NCI-H69 (cell line): ENCODE data around the gene DPH6.
"Not testable (repeated sequence)": the region's sequence is repeated elsewhere in the genome, so short reads cannot be mapped to it uniquely, and the experiment has no call there.

Source experiments
- DNase-seq: peaks from one replicate; lab custom pipeline; 2025; lab: John Stamatoyannopoulos, UW

Gene DPH6

GRCh38 chr15:35485411-35485810, 60.6 kb downstream of the DPH6 start:
- no peak for DNase-seq

GRCh38 chr15:35484231-35484945, 61.6 kb downstream of the DPH6 start:
- DNase-seq = no peak

- DNase-seq = peak; percentile 91
Measured at GRCh38 chr15:35481992-35482391, 64.0 kb downstream of the DPH6 start.

GRCh38 chr15:35481064-35481463, 64.9 kb downstream of the DPH6 start:
- peak; percentile 17 for DNase-seq

GRCh38 chr15:35479423-35479822, 66.5 kb downstream of the DPH6 start:
- DNase-seq = peak; percentile 34

GRCh38 chr15:35477312-35478262, 68.4 kb downstream of the DPH6 start:
- DNase-seq = no peak

GRCh38 chr15:35471024-35471423, 74.9 kb downstream of the DPH6 start:
- no peak for DNase-seq

GRCh38 chr15:35470441-35470840, 75.5 kb downstream of the DPH6 start:
- no peak for DNase-seq

GRCh38 chr15:35466476-35466875, 79.5 kb downstream of the DPH6 start:
- no peak for DNase-seq

- DNase-seq = no peak
Measured at GRCh38 chr15:35465783-35466182, 80.2 kb downstream of the DPH6 start.

GRCh38 chr15:35460616-35461015, 85.3 kb downstream of the DPH6 start:
- DNase-seq = no peak

- DNase-seq = no peak
Measured at GRCh38 chr15:35458176-35458856, 87.6 kb downstream of the DPH6 start.

GRCh38 chr15:35455201-35455600, 90.8 kb downstream of the DPH6 start:
- DNase-seq = no peak

- DNase-seq = peak; percentile 37
Measured at GRCh38 chr15:35450492-35450891, 95.5 kb downstream of the DPH6 start.

GRCh38 chr15:35448294-35448693, 97.7 kb downstream of the DPH6 start:
- DNase-seq = no peak

- DNase-seq = no peak
Measured at GRCh38 chr15:35445891-35446290, 100.1 kb downstream of the DPH6 start.

GRCh38 chr15:35444557-35445204, 101.3 kb downstream of the DPH6 start:
- DNase-seq = peak; percentile 84

GRCh38 chr15:35443376-35443775, 102.6 kb downstream of the DPH6 start:
- DNase-seq = no peak

GRCh38 chr15:35442742-35443141, 103.2 kb downstream of the DPH6 start:
- no peak for DNase-seq

- DNase-seq = not testable (repeated sequence)
Measured at GRCh38 chr15:35441279-35441678, 104.7 kb downstream of the DPH6 start.

- no peak for DNase-seq
Measured at GRCh38 chr15:35440265-35440664, 105.7 kb downstream of the DPH6 start.

GRCh38 chr15:35439291-35439690, 106.7 kb downstream of the DPH6 start:
- no peak for DNase-seq
